Panc1 (cell line): ENCODE results near the gene MICALL1. TPM values are rescaled to one million over a fixed set of nuclear protein-coding genes. Genes with fewer than 3 reads are reported as not detected.

Source experiments
- ATAC-seq: fragments of 200-7000 bp; cut with Tn5 transposase; 2 replicates; pipeline ENCODE4 v1.9.1; 2020; ENCODE audit warnings: mild to moderate bottlenecking, moderate library complexity
- BruUV-seq: library from RNA; stranded (reverse); fragments of 400-500 nt; replicated peaks from 2 replicates; lab custom pipeline; 2021; lab: Mats Ljungman, UMichigan
- CTCF ChIA-PET: fragments of 300-600 bp; sonication (Branson Sonifier 250); formaldehyde crosslinking; loops from one replicate; lab custom pipeline; 2022; ENCODE audit warnings: antibody characterized with exemption; lab: Charles Lee
- POLR2A ChIA-PET: fragments of 300-600 bp; sonication (Branson Sonifier 250); formaldehyde crosslinking; loops from one replicate; lab custom pipeline; 2022; ENCODE audit warnings: antibody characterized with exemption; lab: Charles Lee
- DNase-seq: peaks from one replicate; pipeline ENCODE4 v3.0.0-alpha.2; 2010; ENCODE audit warnings: low read depth, low spot score
- H3K27ac ChIP-seq: 2 replicates; pipeline ENCODE4 v1.5.1; 2011; ENCODE audit warnings: mild to moderate bottlenecking, low read length, inconsistent platforms
- H3K27me3 ChIP-seq: fragments of 200-500 bp; sonication (Bioruptor generic); 2 replicates; pipeline ENCODE4 v1.6.0; 2014; ENCODE audit warnings: low read length, inconsistent platforms; ENCODE audit not compliant: control insufficient read depth, insufficient read depth
- H3K36me3 ChIP-seq: fragments of 200-500 bp; sonication (Bioruptor generic); 2 replicates; pipeline ENCODE4 v1.5.1; 2014; ENCODE audit warnings: inconsistent platforms, mild to moderate bottlenecking, low read length, moderate library complexity; ENCODE audit not compliant: control insufficient read depth, insufficient read depth
- H3K4me1 ChIP-seq: 2 replicates; pipeline ENCODE4 v1.5.1; 2011; ENCODE audit warnings: inconsistent platforms, mild to moderate bottlenecking, low read length, moderate library complexity; ENCODE audit not compliant: control insufficient read depth, insufficient read depth
- H3K4me3 ChIP-seq, 2 experiments: 2 replicates each; pipeline ENCODE4 v1.5.1; 2011 to 2012; ENCODE audit warnings: low read depth in 2 of 2, low read length in 2 of 2, mild to moderate bottlenecking in 2 of 2, inconsistent platforms in 1 of 2, moderate library complexity in 1 of 2
- H3K9me3 ChIP-seq: fragments of 200-500 bp; sonication (Bioruptor generic); 2 replicates; pipeline ENCODE4 v1.5.1; 2014; ENCODE audit warnings: low read depth, mild to moderate bottlenecking, inconsistent platforms, low read length, moderate library complexity; ENCODE audit not compliant: control insufficient read depth, insufficient read depth
- CTCF ChIP-seq: fragments of 450-650 bp; IDR thresholded peaks from 2 replicates; pipeline ENCODE4 v1.5.1; 2017; ENCODE audit warnings: mild to moderate bottlenecking
- POLR2AphosphoS5 ChIP-seq: IDR thresholded peaks from 2 replicates; pipeline ENCODE4 v1.6.1; 2012; ENCODE audit warnings: mild to moderate bottlenecking, low read depth, low read length, moderate library complexity
- REST ChIP-seq, 2 experiments: IDR thresholded peaks; 2 replicates each; pipeline ENCODE4 v1.6.1; 2011 to 2012; ENCODE audit warnings: low read depth in 2 of 2, control low read depth in 1 of 2, low read length in 1 of 2, mild to moderate bottlenecking in 1 of 2, moderate library complexity in 1 of 2; ENCODE audit not compliant: insufficient read depth in 1 of 2
- SIN3A ChIP-seq: IDR thresholded peaks from 2 replicates; pipeline ENCODE4 v1.6.1; 2012; ENCODE audit warnings: low read depth, mild to moderate bottlenecking, low read length, moderate library complexity, borderline replicate concordance; ENCODE audit not compliant: insufficient read depth
- TCF7L2 ChIP-seq: IDR thresholded peaks from 2 replicates; pipeline ENCODE4 v1.6.1; 2011; ENCODE audit warnings: mild to moderate bottlenecking, low read depth, low read length, inconsistent platforms
- in situ Hi-C: cut with HindIII; loops from 2 replicates; pipeline ENCODE4 v1.10.0; 2016; ENCODE audit warnings: low sequenced_read_pairs, low pct_unique_long_range_greater_than_20kb
- intact Hi-C: fragments of 100-400 bp; cut with micrococcal nuclease; formaldehyde crosslinking; loops from one replicate; pipeline ENCODE4 v1.10.0; 2022; ENCODE audit not compliant: unreplicated experiment
- total RNA-seq: library from RNA; stranded (reverse); gene quantifications from one replicate; pipeline ENCODE4 v1.2.1, GENCODE V29; 2021; ENCODE audit not compliant: unreplicated experiment

MICALL1 gene
- total RNA-seq, 1 experiment from 2014 or later = 34.5 TPM

- BruUV-seq = no TSS peak
- in situ Hi-C loops (no loop called here), intact Hi-C loops (no loop called here)
- H3K27me3 ChIP-seq = no peaks in the 10 kb centered on the region
- no peak for DNase-seq
- no peak overlapping the region for H3K4me3 ChIP-seq
- H3K27ac ChIP-seq = no peak overlapping the region
- no peaks in the 10 kb centered on the region for H3K36me3 ChIP-seq
- TF ChIP-seq CTCF = no peak
- TF ChIP-seq REST (IDR thresholded peaks at IDR 0.05; ENCODE audit: insufficient read depth in 1 of 2, low read depth in 2 of 2, low read length in 1 of 2) = no peak
- TF ChIP-seq TCF7L2 = no peak
- no peak for TF ChIP-seq POLR2AphosphoS5
- no peak for TF ChIP-seq SIN3A
- ATAC-seq = no peak
- no peaks in the 10 kb centered on the region for H3K4me1 ChIP-seq
- no peaks in the 10 kb centered on the region for H3K9me3 ChIP-seq
- ChIA-PET CTCF (no interaction called here), POLR2A (no interaction called here)
These were observed 83.3 kb downstream of the MICALL1 start for GRCh38 chr22:37989146-37990045.

GRCh38 chr22:37990301-37990700, 84.2 kb downstream of the MICALL1 start:
- Histone ChIP-seq H3K4me3 (no peak overlapping the region), H3K27me3 (no peaks in the 10 kb centered on the region), H3K4me1 (no peaks in the 10 kb centered on the region), H3K9me3 (no peaks in the 10 kb centered on the region), H3K36me3 (no peaks in the 10 kb centered on the region), H3K27ac (no peak overlapping the region)
- ChIA-PET POLR2A (no interaction called here), CTCF (no interaction called here)
- no TSS peak for BruUV-seq
- intact Hi-C loops = no loop called here
- in situ Hi-C loops = no loop called here
- ATAC-seq (no peak), DNase-seq (no peak)
- TF ChIP-seq POLR2AphosphoS5 (no peak), SIN3A (no peak), REST (IDR thresholded peaks at IDR 0.05; ENCODE audit: insufficient read depth in 1 of 2, low read depth in 2 of 2, low read length in 1 of 2) (no peak), CTCF (no peak), TCF7L2 (no peak)
